KMS-11 (cell line): ENCODE results near the gene NAV2.

Experiments
- H2AFZ ChIP-seq: fragments of 200-600 bp; sonication (generic); 2 replicates; pipeline ENCODE4 v1.6.1; 2016; ENCODE audit warnings: antibody characterized with exemption, mixed run types, low read depth
- H3K27ac ChIP-seq: fragments of 200-600 bp; sonication (generic); 2 replicates; pipeline ENCODE4 v1.6.1; 2016; ENCODE audit warnings: mild to moderate bottlenecking, mixed run types
- H3K27me3 ChIP-seq: fragments of 200-600 bp; sonication (generic); 2 replicates; pipeline ENCODE4 v1.6.1; 2017; ENCODE audit warnings: mild to moderate bottlenecking, low read depth, mixed run types, moderate library complexity; ENCODE audit not compliant: insufficient read depth
- H3K36me3 ChIP-seq: fragments of 200-600 bp; sonication (generic); 2 replicates; pipeline ENCODE4 v1.6.1; 2017; ENCODE audit warnings: mild to moderate bottlenecking, mixed run types; ENCODE audit not compliant: insufficient read depth
- H3K4me1 ChIP-seq: fragments of 200-600 bp; sonication (generic); 2 replicates; pipeline ENCODE4 v1.6.1; 2016; ENCODE audit warnings: mild to moderate bottlenecking, low read depth, mixed run types; ENCODE audit not compliant: poor library complexity, severe bottlenecking
- H3K4me2 ChIP-seq: fragments of 200-600 bp; sonication (generic); 2 replicates; pipeline ENCODE4 v1.7.0; 2016; ENCODE audit warnings: mild to moderate bottlenecking, mixed run types
- H3K4me3 ChIP-seq: fragments of 200-600 bp; sonication (generic); IDR thresholded peaks from 2 replicates; pipeline ENCODE4 v1.6.1; 2017; ENCODE audit warnings: low read depth, low read length, mixed read lengths; ENCODE audit not compliant: insufficient read depth
- H3K79me2 ChIP-seq: fragments of 200-600 bp; sonication (generic); 2 replicates; pipeline ENCODE4 v1.6.1; 2016; ENCODE audit warnings: low read depth, mixed run types; ENCODE audit not compliant: insufficient read depth
- H3K9ac ChIP-seq: fragments of 200-600 bp; sonication (generic); 2 replicates; pipeline ENCODE4 v1.6.1; 2016; ENCODE audit warnings: mild to moderate bottlenecking, mixed run types
- H4K20me1 ChIP-seq: fragments of 200-600 bp; sonication (generic); 2 replicates; pipeline ENCODE4 v1.6.1; 2016; ENCODE audit warnings: mild to moderate bottlenecking, mixed run types; ENCODE audit not compliant: insufficient read depth
- CTCF ChIP-seq: fragments of 200-600 bp; sonication (generic); conservative IDR thresholded peaks from 2 replicates; pipeline ENCODE4 v1.6.1; 2017; ENCODE audit warnings: low read depth, mild to moderate bottlenecking, antibody characterized with exemption, low read length, moderate library complexity, mixed read lengths

NAV2 gene

GRCh38 chr11:19691815-19692500, 20.7 kb upstream of the NAV2 start:
- Histone ChIP-seq H3K9ac (no peak overlapping the region), H3K4me2 (no peak overlapping the region), H3K4me3 (no peak overlapping the region), H3K4me1 (peaks cover 2% of the 10 kb centered on the region), H3K27ac (no peak overlapping the region), H3K27me3 (no peaks in the 10 kb centered on the region), H3K79me2 (no peaks in the 10 kb centered on the region), H2AFZ (no peak overlapping the region), H4K20me1 (no peaks in the 10 kb centered on the region), H3K36me3 (no peaks in the 10 kb centered on the region)
- no peak for TF ChIP-seq CTCF

GRCh38 chr11:19693146-19693545, 19.5 kb upstream of the NAV2 start:
- Histone ChIP-seq H3K27me3 (no peaks in the 10 kb centered on the region), H4K20me1 (no peaks in the 10 kb centered on the region), H3K4me3 (no peak overlapping the region), H3K9ac (no peak overlapping the region), H3K4me1 (peaks cover 1% of the 10 kb centered on the region), H3K4me2 (no peak overlapping the region), H3K27ac (no peak overlapping the region), H3K79me2 (no peaks in the 10 kb centered on the region), H2AFZ (no peak overlapping the region), H3K36me3 (no peaks in the 10 kb centered on the region)
- TF ChIP-seq CTCF = no peak

- Histone ChIP-seq H3K9ac (no peak overlapping the region), H4K20me1 (no peaks in the 10 kb centered on the region), H3K27me3 (no peaks in the 10 kb centered on the region), H3K27ac (no peak overlapping the region), H3K4me3 (no peak overlapping the region), H3K4me1 (peaks cover 3% of the 10 kb centered on the region), H3K79me2 (no peaks in the 10 kb centered on the region), H2AFZ (no peak overlapping the region), H3K4me2 (no peak overlapping the region), H3K36me3 (no peaks in the 10 kb centered on the region)
- no peak for TF ChIP-seq CTCF
These were observed 17.8 kb upstream of the NAV2 start for GRCh38 chr11:19694796-19695345.

GRCh38 chr11:19696073-19696472, 16.6 kb upstream of the NAV2 start:
- H3K79me2 ChIP-seq = no peaks in the 10 kb centered on the region
- TF ChIP-seq CTCF = no peak
- no peak overlapping the region for H3K4me2 ChIP-seq
- H3K9ac ChIP-seq = no peak overlapping the region
- H4K20me1 ChIP-seq = no peaks in the 10 kb centered on the region
- H3K4me3 ChIP-seq = no peak overlapping the region
- no peaks in the 10 kb centered on the region for H3K36me3 ChIP-seq
- H3K27me3 ChIP-seq = no peaks in the 10 kb centered on the region
- no peak overlapping the region for H2AFZ ChIP-seq
- peaks cover 3% of the 10 kb centered on the region for H3K4me1 ChIP-seq
- no peak overlapping the region for H3K27ac ChIP-seq
